Activated naive CD4-positive, alpha-beta T cell treated with anti-CD3 and anti-CD28 coated beads, Interleukin-2, amount 50 U/mL, for 16 hours (primary cell): ENCODE data around the gene WDR7.

ENCODE experiments used
- DNase-seq: peaks from one replicate; pipeline ENCODE4 v3.0.0-alpha.2; 2020

The WDR7 gene

DNA sequence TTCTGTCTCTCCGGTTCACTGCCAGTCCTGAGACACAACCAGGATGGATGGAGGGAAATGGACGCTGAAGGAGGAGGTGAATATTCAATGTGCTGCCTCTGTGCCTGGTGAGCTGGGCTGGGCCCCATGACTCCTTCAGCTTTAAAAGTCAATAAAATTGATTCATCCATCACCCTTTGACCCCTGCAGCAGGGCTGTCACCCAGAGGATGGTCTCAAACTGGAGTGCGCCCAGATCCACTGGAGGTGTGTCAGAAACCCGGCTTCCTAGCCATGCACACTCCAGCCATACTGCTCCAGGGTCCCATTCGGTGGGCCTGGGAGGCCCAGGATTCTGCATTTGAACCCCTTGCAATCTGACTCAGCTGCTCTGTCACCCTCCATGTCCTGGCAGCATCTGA is 401.6 kb downstream of the WDR7 start:
- DNase-seq, result no peak

DNA sequence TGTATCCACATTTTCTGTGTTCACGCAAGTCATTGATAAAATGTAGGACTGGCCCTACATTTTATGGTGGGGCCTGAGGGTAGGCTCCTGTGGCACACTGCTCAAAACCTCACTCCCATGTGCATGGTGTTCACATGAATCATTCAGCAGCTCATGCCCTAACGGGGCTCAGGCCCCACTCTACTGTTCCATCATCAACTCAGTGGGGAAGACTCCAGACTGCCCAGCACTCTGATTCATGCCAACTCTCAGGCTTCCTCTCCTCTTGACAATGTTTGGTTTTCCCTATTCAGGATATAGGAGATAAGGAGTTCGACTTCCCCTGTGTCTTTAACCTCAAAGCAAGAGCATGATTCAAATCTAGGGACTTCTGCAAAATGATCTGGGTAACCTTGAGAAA is 403.7 kb downstream of the WDR7 start:
- DNase-seq, result no peak

DNA sequence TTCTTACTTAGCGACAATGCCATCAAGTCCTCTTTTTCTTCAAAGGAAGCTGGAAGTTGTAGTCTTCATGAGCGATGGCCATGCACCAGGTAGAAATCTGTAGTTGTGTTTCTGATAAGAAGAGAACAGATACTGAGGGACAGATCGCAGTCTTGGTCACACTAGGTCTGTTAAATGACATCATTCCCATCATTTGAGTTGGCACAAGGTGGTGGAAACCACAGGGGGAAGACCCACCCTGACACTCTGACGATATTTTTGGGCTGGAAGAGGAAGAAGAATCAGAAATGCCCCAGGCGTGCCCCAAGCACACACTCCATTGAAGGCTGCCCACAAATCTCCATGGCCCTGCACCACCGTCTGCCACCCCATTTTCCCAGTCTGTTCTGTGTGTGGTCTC is 406.7 kb downstream of the WDR7 start:
- no peak for DNase-seq

DNA sequence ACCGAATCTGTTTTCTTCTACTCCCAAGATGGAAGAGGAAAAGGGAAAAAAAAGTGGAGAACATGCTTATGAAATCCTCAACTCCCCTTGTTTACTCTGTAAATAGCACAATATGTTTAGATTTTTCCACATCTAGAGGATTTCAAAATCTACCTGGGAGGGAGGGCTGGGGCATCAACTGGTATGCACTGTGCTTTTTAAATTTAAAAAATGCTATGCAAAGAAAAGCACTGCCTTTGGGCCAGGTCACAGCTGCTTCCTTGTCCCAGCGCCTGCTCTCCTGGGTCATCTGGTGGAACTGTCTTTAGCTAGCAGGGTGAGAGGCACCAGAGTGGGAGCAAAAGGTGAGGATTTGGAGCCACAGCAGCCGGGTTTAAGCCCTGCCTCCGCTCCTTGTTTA is 407.6 kb downstream of the WDR7 start:
- no peak for DNase-seq

DNA sequence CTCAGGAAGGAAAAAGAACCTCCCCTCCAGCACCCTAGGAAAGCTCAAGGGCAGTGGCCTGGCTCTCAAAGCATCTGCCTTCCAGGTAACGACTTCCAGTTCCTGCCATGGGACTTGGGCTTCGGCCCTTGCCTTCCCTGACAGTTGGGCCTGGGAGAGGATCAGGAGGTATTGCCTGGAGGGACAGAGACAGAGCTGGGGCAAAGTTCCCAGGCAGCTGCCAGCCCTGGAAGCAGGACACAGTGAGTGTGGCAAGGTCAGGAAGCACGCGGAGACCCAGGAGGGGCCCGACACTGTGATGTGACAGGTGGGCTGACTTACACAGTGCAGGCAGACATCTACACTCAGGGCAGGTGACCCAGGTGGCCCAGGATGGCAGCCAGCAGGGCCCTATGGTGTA is 408.2 kb downstream of the WDR7 start:
- DNase-seq, result no peak

DNA sequence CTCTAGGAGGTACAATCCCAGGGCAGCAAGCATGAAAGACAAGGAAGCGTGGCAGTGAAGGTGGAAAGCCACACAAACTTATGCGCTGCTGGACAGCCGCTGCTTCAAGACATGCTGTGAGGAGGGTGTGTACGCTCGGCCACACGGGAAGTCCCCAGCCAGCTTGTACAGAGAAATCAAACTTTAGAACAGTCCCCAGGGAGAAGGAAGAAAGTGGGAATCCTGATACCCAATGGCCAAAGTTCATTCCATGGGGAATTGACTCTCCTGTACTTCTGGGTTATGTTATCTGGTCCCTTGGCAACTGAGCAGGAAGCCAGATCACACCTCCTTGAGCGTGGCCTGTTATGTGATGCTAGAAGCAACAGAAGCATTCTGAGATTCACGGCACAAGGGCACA is 409.7 kb downstream of the WDR7 start:
- no peak for DNase-seq

DNA sequence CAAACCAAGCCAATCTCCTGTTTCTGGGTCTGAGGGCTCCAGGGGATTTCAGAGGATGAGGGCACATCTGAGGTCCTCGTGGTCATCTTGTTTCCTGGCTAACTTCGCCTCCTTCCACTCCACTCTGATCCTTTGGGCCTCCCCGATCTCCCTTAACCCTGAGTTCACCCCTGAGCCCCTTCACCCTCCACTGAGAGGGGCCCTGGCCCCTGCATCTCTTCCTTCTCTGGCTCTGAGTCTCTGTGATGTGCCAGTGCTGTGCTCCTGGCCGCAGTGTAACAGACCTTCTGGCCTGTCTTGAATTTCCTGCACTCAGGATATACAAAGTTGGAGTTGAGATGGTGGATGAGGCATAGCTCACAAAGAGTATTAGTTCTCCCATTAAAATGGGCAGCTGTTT is 411.0 kb downstream of the WDR7 start:
- no peak for DNase-seq

DNA sequence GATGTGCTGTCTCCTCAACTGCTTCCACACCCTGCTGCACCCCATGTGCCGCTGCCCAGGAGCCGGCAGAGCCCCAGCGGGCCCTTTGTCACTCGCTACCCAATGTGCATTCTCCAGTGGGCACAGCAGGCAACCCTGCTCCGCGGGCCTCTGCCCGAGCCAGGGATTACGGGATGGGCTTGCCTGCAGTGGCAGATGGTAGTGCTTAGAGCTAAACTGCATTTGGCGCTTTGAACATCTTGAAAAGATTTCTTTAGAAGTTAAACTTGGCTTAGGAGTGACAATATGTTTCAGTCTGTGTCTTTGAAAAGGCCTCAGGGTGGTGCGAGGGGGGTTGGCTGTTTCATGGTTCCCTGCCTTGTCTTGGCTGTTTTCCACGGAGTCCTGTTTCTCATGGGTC is 411.7 kb downstream of the WDR7 start:
- no peak for DNase-seq

DNA sequence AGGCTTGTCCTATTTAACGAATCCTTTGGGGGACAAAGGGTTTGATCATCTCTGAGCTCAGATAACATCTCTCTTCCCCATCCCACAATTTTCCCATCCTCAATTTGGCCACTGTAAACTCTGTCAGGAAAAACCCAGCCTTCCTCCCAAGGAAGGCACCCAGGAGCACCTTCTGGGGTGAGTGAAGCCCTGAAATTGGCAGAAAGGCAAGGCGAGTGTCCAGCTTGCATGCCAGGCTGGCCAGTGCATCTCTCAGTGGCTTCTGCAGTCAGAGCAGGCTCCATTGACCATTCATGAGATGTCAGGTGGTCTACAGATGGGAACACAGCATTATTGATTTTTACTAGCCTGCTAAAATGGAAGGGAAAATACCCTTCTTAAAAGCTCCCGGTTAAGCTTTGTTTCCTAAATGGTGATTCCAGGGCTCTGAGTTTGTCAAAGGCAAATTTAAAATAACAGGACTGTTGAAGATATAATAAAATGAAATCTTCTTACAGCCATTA is 412.5 kb downstream of the WDR7 start:
- DNase-seq, result no peak

DNA sequence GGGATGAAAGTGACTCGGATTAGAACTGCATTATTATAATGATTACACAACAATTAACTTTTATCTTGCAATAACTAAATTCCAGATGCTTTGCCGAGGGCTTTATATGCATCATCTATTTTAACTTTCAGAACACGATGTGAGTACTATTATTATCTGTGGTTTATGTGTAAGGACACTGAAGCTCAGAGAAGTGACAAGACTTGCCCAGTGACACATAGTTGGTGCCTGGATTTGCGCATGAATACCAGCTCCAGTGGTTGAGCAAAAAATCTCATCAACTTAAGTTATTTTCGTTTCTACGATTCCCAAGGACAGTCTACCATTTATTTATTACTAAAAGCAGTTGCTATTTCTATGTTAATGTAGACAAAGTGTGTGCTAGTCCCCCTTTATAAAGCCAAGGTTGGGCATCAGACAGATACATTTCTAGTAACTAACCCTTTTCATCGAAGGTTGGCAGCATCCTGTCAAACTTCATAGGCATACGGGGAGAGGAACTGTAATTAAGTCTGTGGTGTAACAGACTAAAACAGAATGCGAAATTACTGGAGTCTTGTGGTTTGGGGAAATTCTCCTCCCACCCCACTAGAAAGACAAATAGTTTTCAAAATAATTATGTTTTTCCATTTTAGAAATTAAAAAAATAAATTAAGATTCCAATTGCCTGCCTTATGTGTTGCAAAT is 422.5 kb downstream of the WDR7 start:
- no peak for DNase-seq

DNA sequence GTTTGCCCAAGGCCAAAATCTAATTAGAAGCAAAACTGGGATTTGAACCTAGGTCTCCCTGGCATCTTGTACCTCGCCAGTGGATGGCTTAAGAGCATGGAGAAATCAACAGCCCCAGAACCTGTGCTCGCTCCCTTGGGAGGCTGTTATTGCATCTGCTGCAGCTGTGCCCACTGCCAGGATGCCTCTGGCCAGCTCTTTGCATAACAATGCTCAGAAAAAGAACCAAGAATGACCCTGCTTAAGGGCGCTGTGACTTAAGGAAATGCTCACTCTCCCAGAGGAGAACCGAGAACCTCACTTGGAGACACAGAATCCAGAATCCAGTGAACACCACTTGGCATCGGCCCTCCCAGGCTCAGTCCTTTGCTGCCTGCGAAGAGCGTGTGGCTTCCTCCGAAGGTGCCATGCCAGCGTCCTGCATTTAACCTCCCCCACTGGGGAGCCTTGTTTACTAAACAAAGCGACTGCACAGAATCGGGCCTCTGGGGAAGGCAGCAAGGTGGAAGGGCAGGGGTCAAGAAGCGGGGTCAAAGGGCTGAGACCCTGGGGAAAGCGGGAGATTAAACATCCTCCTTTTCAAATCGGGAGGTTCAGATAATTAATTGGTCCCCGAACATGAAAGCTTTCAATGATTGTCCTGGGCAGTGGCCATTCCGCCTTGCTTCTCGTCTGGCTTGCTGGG is 424.7 kb downstream of the WDR7 start:
- no peak for DNase-seq

DNA sequence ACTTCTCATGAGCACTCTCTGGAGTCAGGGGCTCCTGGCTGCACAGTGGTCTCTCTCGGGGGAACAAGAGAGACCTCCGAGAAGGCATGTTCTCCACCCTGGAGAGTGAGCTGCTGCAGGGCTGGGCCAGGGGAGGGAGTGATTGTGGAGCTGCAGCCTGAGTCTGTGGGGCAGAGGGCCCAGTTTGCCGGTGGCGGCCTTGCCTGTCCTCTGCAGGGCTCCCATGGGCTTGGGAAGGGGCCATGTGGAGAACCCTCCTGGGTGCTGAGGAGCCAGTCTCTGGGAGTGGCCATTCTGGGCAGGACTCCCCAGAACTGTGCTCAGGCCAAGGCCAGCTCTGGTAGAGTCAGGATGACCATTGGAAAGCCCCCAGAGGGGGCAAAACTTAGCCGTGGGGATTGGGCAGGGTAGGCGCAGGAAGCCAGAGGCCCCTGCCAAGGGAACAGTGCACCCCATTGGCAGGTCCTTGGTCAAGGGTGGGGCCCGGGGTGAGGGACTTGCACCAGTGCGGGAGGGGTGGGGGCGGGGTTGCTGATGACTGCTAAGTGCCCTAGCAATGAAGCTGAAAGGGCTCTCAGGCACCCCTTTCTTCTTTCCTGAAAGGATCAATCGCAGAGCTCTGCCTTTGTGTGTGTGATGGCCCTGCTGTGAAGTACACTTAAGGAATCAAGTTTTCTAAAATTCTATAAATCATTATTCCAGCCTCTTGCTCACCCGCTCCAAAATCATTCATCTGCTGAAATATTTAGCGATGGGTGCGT is 426.0 kb downstream of the WDR7 start:
- DNase-seq, result no peak

DNA sequence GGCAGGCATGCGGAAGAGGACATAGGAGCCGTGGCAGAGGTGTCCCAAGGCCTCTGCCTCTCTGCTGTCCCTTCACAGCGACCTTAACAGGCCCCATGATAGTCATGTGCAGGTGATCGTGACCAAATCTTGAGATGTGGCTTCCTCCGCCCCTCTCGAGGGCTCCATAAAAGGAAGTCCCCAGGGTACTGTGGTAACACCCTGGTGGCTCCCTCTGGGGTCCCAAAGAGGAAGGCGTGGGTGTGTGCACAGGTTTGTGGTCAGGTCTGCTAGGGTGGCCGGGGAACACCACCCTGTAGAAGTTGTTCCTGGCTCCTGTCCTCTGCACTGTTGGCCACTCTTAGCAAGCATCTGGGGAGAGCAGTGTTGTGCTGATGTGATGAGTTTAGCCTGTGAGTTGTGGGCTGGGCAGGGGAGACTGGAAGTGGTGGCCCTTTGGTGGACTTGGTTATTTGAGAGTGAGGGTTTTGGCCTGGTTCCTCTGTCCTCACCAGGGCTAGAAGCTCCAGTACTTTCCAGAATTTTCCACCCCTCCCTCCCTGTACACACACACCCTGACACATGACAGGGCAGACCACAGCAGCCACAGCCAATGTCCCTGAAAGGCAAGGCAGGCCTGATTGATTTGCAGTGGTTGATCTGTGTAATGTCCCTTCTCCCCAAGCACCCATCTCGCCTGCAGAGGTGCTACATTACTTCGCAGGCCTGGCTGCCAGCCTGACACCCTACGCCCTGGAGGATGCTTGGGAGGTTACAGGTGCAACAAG is 426.8 kb downstream of the WDR7 start:
- no peak for DNase-seq

DNA sequence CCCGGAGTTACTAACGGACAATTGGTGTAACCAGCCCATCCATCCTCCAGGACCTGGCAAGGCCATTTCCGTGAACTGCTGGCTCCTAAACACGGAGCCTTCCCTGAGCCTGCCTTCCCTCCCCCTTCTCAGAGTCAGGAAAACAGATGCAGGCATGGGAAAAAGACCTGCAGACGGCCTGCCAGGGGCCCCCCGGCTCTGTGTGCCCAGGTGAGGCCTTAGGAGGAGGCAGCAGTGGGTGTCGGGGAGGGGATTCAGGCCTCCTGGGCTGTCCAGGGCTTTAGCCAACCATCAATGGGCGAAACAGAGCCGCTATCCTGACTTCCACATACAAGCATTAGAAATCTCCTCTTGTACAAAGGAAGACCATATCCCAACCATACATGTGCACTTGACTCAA is 427.5 kb downstream of the WDR7 start:
- DNase-seq, result no peak

DNA sequence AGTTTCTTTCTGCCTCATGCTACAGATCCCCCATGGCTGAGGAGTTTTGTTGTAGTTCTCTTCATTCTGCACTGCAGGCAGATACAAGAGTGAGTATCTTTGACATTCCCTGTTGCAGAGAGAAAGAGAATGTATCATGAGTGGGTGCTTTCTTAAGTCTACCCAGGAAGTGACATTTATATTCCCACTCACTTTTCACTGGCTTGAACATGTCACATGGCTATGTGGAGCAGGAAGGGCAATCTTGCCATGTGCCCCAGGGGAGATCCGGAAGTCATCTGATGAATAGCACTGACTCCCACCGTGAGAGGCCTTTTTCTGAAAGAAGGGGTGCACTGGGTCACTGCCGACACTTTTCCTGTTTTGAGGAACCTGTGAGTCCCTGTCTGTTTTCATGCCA is 429.3 kb downstream of the WDR7 start:
- DNase-seq, result no peak

DNA sequence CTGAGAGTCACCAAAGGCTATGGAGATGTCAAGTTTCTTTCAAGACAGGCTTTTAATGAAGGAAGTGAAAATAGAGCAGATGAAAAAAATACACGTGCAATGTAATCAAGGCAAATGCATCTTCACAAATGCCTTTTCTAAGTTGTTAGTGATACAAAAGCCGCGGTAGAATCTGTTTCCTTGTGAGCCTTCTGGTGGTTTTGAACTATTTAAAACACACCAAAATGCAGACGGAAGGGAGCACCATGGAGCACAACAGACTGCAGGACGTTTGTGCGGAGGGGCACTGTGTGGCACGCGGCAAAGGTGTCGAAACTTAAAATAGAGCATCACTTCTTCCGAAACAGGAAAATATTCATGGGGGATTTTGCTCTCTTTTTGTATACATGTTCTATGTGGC is 430.7 kb downstream of the WDR7 start:
- no peak for DNase-seq

DNA sequence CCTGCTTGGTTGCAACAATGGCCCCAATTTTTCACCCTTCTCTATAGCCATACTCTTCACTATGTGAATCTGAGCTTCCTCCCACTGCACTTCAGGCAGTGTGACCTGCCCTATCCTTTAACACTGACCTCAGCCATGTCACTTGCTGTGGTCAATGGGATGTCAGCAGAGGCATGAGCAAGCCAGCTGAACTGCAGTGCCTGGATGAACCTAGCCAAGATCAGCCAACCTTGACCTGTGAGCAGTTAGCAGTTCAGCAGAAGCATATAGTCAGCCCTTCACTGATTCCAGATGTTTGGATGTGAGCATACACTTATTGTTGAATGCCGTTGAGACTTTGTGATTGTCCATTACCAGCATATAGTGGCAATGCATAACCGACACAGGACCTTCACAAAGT is 432.3 kb downstream of the WDR7 start:
- DNase-seq, result no peak

DNA sequence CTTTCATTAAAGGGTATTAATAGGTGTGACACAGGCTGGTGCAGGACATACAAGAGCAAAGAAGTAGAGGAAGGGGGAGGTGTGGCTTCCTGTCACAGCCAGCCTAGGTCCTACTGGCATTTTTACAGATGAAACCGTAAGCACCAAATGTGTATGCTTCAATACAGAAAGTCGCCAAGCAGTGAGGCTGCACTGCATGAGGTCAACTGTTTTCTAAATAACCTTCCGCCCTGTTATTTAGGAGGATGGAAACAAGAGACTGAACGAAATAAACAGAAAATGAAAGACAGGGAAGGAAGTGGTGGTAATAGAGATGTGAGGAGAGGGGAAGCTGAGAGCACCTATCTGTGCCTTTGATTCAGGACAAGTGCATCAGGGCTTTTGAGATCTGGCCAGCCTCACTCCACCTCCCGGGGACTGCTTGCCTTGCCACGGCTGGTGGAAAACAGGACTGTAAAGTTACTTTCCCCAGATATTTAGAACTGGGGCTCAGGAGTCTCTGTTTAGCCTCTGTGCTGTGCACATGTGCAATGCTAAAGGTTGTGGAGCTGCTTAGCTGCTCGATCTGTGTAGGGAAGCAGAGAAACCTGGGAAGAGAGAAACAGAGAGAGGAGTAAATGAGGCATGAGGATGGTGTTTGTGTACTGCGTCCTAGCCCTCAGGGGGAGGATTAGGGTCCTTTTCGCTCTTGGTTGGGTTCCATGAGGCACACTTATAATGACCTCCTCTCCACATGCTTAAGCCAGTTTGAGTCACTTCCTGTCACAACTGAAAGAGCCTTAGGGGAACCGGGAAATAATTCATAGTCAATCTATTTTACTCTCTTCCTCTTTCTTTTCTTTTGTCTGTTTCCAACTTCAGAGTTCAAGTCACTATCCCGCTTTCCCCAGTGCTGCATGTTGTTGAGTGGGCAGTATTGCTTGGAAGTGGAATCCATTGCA is 433.4 kb downstream of the WDR7 start:
- no peak for DNase-seq

DNA sequence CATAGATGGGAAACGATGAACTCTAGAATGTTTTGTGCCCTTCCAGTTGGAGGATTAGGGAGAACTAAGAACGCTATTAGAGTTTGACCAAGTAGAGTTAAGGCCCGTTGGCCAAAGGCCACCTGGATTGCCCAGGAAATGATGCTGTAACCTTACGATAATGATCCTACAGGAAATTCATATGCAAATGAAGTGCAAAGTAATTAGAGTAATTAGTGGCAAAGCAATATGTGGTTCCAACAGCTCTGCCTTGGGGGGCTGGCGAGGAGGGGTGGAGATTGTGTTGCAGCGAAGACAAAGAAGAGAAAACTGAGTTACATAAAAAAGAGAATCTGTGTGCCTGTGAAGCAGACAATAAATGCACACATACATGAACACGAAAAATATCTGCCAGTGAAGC is 434.2 kb downstream of the WDR7 start:
- DNase-seq, result no peak

DNA sequence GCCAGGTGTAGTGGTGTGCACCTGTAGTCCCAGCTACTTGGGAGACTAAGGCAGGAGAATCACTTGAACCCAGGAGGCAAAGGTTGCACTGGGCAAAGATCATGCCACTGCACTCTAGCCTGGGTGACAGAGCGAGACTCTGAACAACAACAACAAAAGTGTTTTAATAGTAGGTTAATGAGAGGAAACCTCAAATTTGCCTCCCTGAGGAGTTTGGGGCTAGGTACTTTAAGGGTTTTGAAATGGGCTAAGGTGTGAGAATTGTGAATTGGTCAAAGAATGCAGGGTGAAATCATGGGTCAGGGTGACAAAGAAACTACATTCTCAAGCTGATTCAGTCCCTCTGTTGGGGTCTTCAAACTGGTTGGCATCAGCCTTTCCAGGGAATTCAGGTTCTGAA is 435.0 kb downstream of the WDR7 start:
- DNase-seq, result no peak
